ENCODE results near the gene MAPK8. TPM values are rescaled to one million over a fixed set of nuclear protein-coding genes. Genes with fewer than 3 reads are reported as not detected.

The MAPK8 gene
- total RNA-seq, 1 donor from 2014 or later: 46.9 TPM

GRCh38 chr10:48381971-48382370 is 75.5 kb downstream of the MAPK8 start:
- no peak for DNase-seq (ENCODE audit: low read depth, low spot score)

GRCh38 chr10:48382982-48383381 is 76.5 kb downstream of the MAPK8 start:
- DNase-seq (ENCODE audit: low read depth, low spot score): no peak

- DNase-seq (ENCODE audit: low read depth, low spot score): no peak
Measured at GRCh38 chr10:48383393-48383792, 76.9 kb downstream of the MAPK8 start.

DNA sequence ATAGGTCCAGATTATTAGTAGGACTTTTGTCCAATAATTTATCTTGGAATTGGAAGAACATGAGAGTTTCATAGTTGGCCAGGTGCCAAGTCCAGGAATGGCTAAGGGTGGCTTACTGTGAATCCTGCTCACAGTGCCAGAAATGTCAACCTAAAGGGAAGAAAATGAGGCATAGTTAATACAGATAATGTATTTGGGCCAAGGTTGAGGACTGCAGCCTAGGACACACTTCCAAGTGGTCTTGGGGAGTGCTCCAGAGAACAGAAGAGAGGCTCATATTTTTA is 78.2 kb downstream of the MAPK8 start:
- no peak for DNase-seq (ENCODE audit: low read depth, low spot score)

DNA sequence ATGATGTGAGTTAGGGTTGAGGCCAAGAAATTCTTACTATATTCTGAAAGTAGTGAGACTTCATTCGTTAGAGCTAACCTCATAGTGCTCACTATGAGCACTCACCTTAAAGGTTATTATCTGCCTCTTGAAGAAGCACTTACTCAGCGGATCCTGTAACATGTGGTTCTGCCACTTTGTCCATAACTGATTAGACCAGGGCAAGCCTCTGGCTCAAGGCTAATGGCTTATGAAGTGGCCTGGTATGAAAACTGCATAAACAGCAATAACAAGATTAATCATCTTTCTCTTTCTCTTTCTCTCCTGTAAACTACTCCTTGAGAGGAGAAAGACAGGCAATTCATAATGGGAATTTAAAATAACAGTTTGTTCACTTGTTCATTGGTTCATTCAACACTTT is 82.8 kb downstream of the MAPK8 start:
- no peak for DNase-seq (ENCODE audit: low read depth, low spot score)

GRCh38 chr10:48389846-48390557 is 83.5 kb downstream of the MAPK8 start:
- DNase-seq (ENCODE audit: low read depth, low spot score): no peak

GRCh38 chr10:48390558-48390871 is 84.0 kb downstream of the MAPK8 start:
- DNase-seq (ENCODE audit: low read depth, low spot score): no peak

DNA sequence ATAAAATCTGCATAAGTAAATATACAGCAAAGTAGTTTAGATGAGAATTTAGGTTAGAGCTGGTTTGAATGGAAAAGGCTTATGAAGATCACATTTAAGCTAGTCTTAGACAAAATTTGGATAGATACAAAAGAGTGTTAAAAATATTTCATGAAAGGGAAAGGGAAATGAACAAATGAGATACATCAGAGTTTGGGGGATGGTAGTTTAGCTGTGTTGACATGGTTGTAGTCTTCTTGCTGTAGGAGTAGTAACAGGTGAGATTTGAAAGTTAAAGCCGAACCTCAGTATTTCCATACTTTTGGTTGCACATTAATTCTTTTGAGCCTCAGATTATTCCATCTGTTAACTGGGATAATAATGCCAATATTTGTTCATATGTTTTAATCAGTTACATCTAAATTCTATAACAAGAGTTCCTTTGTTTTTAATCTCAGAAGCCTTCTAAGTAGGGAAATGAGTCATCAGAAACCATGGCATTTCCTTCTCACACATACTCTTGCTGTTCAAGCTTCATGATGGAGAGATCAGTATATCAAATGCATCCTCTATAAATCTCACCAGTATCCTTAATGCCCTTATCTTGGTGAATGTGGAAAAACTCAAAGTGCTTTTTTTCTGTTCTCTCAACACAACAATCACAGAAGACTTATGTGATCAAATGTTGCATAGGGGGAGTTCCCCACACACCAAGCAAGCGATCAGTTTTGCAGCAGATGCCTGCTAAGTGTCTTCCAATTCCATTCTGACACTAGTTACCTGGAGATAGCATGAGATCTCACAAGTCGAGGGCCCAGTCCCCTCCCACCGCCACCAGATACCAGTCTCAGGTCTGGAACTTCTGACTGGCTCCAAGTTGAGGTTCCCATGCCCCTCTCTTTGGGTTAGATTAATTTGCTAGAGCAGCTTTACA is 84.7 kb downstream of the MAPK8 start:
- peak; percentile 73 for DNase-seq (ENCODE audit: low read depth, low spot score)

GRCh38 chr10:48391994-48392393 is 85.5 kb downstream of the MAPK8 start:
- no peak for DNase-seq (ENCODE audit: low read depth, low spot score)

DNA sequence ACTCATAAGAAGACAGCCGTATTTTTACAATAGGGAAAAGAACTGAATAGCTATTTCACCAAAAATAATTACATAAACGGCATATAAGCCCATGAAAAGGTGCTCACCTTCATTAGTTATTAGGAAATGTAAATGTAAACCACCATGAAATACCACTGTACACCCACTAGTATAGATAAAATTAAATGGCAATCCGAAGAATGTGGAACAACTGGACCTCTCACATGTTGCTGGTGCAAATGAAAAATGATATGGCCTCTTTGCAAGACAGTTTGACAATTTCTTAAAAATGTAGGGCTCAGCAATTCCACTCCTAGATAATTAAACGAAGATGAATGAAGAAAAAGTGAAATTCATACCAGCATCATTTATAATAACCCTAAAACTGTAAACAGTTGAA is 91.8 kb downstream of the MAPK8 start:
- DNase-seq (ENCODE audit: low read depth, low spot score): no peak

- DNase-seq (ENCODE audit: low read depth, low spot score): no peak
Measured at GRCh38 chr10:48399056-48399541, 92.6 kb downstream of the MAPK8 start.

GRCh38 chr10:48399551-48399950 is 93.1 kb downstream of the MAPK8 start:
- no peak for DNase-seq (ENCODE audit: low read depth, low spot score)

DNA sequence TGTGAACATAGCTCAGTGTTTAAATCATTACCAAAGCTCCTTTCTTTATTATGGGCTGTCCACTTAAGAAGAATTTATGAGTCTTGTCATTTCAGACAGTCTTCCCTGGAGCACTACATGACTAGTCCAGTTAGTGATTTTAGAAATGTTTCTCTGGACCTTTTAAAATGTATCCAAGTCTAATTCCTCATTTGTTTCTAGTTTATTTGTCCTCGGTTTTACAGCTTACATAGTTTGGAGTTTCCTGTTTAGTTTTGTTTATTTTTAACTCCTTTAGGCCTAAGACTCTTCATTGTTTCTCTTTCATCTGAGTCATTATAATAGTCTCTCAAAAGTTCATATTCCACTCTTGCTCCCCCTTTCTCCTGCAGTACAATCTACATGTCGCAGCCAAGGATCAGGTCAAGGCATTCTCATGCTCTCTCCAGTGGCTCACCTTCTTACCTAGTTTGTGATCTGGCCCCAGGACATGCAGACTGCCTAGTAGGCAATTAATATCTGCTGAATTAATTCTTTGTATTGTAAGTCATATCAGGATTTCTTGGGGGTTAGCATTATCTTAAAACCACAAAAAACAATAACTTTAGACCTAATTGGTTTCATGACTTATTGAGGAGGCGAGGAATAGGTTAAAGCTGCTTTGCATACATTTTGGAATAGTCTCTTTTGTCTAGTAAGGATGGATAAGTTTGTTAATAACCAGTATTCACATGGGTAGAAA is 93.8 kb downstream of the MAPK8 start:
- DNase-seq (ENCODE audit: low read depth, low spot score): no peak

DNA sequence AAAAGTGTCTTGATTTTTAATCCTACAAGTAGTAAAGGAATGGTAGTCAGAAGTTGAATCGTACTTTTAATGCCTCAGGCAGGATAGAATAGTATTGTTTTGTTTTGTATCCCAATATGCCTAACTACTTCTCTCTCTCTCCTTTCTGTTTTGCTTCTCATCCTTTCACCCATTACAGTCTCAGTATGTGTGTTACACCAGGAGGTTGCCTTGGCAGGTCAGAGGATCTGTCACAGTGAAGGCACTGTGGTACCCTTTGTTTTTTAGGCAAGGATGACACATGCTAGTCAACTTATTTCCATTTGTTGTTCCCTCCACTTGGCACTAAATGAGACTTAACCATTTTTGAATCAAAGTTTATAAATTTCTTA is 94.4 kb downstream of the MAPK8 start:
- DNase-seq (ENCODE audit: low read depth, low spot score): no peak

DNA sequence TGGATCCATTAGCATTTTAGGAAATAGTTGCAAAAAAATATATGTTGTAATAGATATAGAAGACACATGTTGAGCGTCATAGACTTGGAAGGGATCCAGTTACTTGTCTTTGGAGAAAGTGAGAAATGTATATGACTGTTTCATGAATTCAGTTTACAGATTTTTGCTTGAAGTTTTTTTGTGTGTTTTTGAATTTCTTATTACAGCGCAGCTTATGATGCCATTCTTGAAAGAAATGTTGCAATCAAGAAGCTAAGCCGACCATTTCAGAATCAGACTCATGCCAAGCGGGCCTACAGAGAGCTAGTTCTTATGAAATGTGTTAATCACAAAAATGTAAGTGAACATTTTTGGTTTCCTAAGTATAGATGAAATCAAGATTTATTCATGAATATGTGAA is 98.2 kb downstream of the MAPK8 start:
- DNase-seq (ENCODE audit: low read depth, low spot score): no peak

- no peak for DNase-seq (ENCODE audit: low read depth, low spot score)
Measured at GRCh38 chr10:48406204-48406603, 99.7 kb downstream of the MAPK8 start.

- DNase-seq (ENCODE audit: low read depth, low spot score): no peak
Measured at GRCh38 chr10:48406658-48407057, 100.2 kb downstream of the MAPK8 start.

GRCh38 chr10:48410503-48410902 is 104.0 kb downstream of the MAPK8 start:
- DNase-seq (ENCODE audit: low read depth, low spot score): no peak

DNA sequence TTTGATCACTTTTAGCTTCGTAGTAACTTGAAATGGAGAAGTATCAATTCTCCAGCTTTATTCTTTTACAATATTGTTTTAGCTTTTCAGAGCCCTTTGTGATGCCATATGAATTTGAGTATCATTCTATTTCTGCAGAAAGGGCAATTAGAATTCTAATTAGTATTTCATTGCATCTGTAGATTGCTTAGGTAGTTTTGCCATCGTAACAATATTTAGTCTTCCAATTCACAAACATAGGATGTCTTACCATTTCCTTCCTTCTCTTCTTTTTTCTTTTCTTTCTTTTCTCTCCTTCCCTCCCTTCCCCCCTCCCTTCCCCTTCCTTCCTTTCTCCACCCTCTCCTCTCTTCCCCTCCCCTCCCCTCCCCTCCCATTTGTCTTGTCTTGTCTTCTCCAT is 105.0 kb downstream of the MAPK8 start:
- DNase-seq (ENCODE audit: low read depth, low spot score): no peak

GRCh38 chr10:48412081-48412480 is 105.6 kb downstream of the MAPK8 start:
- no peak for DNase-seq (ENCODE audit: low read depth, low spot score)

DNA sequence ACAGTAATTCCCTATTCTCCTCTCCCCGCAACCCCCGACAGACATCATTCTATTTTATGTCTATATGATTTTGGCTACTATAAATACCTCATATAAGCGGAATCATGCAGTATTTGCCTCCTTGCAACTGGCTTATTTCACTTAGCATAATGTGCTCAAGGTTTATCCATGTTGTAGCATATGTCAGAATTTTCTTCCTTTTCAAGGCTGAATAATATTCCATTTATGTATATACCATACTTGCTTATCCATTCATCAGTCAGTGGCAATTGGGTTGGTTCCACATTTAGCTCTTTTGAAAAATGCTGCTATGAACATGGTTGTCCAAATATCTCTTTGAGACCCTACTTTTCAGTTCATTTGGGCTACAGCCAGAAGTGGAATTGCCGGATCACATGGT is 106.5 kb downstream of the MAPK8 start:
- no peak for DNase-seq (ENCODE audit: low read depth, low spot score)

GRCh38 chr10:48414160-48414559 is 107.7 kb downstream of the MAPK8 start:
- DNase-seq (ENCODE audit: low read depth, low spot score): no peak

Data from pulmonary artery endothelial cell (primary cell).